Choroid plexus epithelial cell (primary cell): ENCODE data around the gene CNTN6.

ENCODE experiments used
- DNase-seq: peaks from one replicate; pipeline ENCODE4 v3.0.0-alpha.2; 2010; ENCODE audit warnings: low read depth
- H3K4me3 ChIP-seq: 2 replicates; pipeline ENCODE4 v1.5.1; 2011; ENCODE audit warnings: low read depth, mild to moderate bottlenecking, control low read depth, low read length, moderate library complexity
- CTCF ChIP-seq: conservative IDR thresholded peaks from 2 replicates; pipeline ENCODE4 v1.5.1; 2011; ENCODE audit warnings: low read depth, mild to moderate bottlenecking, control low read depth, inconsistent platforms, low read length, moderate library complexity

Gene CNTN6

GRCh38 chr3:1262246-1262645 lies 169.4 kb downstream of the CNTN6 start:
- no peak for TF ChIP-seq CTCF
- no peak for DNase-seq
- H3K4me3 ChIP-seq, result no peak overlapping the region

GRCh38 chr3:1263121-1263520 lies 170.3 kb downstream of the CNTN6 start:
- no peak overlapping the region for H3K4me3 ChIP-seq
- DNase-seq, result no peak
- TF ChIP-seq CTCF, result no peak

GRCh38 chr3:1269808-1270207 lies 177.0 kb downstream of the CNTN6 start:
- TF ChIP-seq CTCF, result no peak
- no peak overlapping the region for H3K4me3 ChIP-seq
- DNase-seq, result no peak

GRCh38 chr3:1272546-1273265 lies 179.9 kb downstream of the CNTN6 start:
- no peak for TF ChIP-seq CTCF
- DNase-seq, result no peak
- no peak overlapping the region for H3K4me3 ChIP-seq

GRCh38 chr3:1275495-1275894 lies 182.7 kb downstream of the CNTN6 start:
- peak; percentile 35 for TF ChIP-seq CTCF
- peak; percentile 4 for DNase-seq
- no peak overlapping the region for H3K4me3 ChIP-seq

GRCh38 chr3:1287815-1288214 lies 195.0 kb downstream of the CNTN6 start:
- no peak for DNase-seq
- no peak overlapping the region for H3K4me3 ChIP-seq
- no peak for TF ChIP-seq CTCF

GRCh38 chr3:1288805-1289494 lies 196.1 kb downstream of the CNTN6 start:
- DNase-seq, result no peak
- H3K4me3 ChIP-seq, result no peak overlapping the region
- TF ChIP-seq CTCF, result no peak
